ENCODE measurements around the gene FLOT2. TPM values are rescaled to one million over a fixed set of nuclear protein-coding genes. Genes with fewer than 3 reads are reported as not detected.

FLOT2 gene
- total RNA-seq, 1 experiment from 2014 or later: 118 TPM

DNA sequence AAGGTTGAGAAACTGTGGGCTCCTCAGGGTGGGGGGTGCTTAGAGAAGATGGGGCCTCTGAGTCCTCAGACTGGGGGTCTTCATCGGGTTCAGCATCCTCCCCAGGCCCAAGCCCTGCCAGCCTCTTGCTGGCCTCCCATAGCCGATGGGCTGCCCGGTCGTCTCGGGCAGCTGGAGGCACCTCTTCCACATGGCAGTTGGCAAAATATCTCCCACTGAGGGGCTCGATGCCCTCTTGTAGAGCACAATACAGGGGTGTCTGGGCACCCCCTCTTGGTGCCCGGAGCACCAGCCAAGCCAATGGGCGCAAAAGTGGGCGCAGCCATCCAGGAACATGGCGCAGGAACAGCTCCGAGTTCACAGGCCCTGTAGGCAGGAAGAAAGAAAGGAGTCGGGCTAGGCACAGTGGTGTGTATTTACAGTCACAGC, 1.0 kb upstream of the FLOT2 start:
- peak overlapping the region; percentile 84 for H3K4me2 ChIP-seq
- no peaks in the 10 kb centered on the region for H3K9me3 ChIP-seq (ENCODE audit: insufficient read depth, low read depth)
- TF ChIP-seq, protein P1, sequence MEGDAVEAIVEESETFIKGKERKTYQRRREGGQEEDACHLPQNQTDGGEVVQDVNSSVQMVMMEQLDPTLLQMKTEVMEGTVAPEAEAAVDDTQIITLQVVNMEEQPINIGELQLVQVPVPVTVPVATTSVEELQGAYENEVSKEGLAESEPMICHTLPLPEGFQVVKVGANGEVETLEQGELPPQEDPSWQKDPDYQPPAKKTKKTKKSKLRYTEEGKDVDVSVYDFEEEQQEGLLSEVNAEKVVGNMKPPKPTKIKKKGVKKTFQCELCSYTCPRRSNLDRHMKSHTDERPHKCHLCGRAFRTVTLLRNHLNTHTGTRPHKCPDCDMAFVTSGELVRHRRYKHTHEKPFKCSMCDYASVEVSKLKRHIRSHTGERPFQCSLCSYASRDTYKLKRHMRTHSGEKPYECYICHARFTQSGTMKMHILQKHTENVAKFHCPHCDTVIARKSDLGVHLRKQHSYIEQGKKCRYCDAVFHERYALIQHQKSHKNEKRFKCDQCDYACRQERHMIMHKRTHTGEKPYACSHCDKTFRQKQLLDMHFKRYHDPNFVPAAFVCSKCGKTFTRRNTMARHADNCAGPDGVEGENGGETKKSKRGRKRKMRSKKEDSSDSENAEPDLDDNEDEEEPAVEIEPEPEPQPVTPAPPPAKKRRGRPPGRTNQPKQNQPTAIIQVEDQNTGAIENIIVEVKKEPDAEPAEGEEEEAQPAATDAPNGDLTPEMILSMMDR (conservative IDR thresholded peaks at IDR 0.05): no peak
- no peak for TF ChIP-seq EZH2 (IDR thresholded peaks at IDR 0.05; ENCODE audit: low read depth)
- POLR2A ChIA-PET (ENCODE audit: unreplicated experiment): interaction anchor here (0.6 kb wide), 4 partner anchors 43 to 179 kb away, joined by 3 to 12 read pairs (median 6); partner anchors contain the start of gene RPL23A
- peaks cover 28% of the 10 kb centered on the region for H3K4me1 ChIP-seq (replicated peaks; ENCODE audit: insufficient read depth)
- H3K27me3 ChIP-seq (ENCODE audit: insufficient read depth, low read depth): no peaks in the 10 kb centered on the region
- H3K36me3 ChIP-seq (ENCODE audit: low read depth): no peaks in the 10 kb centered on the region
- no peaks in the 10 kb centered on the region for H4K20me1 ChIP-seq (ENCODE audit: insufficient read depth)
- no TSS peak for BruUV-seq (replicated peaks)
- no peak for DNase-seq
- H3K9me2 ChIP-seq (ENCODE audit: insufficient read depth): no peaks in the 10 kb centered on the region
- no peak overlapping the region; the same call in 1 of the 2 replicates for H3K4me3 ChIP-seq
- H2AFZ ChIP-seq: no peak overlapping the region
- H3K79me2 ChIP-seq (ENCODE audit: low read depth): peaks cover 20% of the 10 kb centered on the region
- intact Hi-C loops (cut with micrococcal nuclease; ENCODE audit: unreplicated experiment): no loop called here
- no peak overlapping the region for H3K27ac ChIP-seq
- CTCF ChIA-PET: interaction anchor here (1.4 kb wide), 1 partner anchor 137 kb away, joined by 3 read pairs; no protein-coding TSS in a partner anchor
- H3F3A ChIP-seq (ENCODE audit: insufficient read depth, low read depth): peaks cover 32% of the 10 kb centered on the region

DNA sequence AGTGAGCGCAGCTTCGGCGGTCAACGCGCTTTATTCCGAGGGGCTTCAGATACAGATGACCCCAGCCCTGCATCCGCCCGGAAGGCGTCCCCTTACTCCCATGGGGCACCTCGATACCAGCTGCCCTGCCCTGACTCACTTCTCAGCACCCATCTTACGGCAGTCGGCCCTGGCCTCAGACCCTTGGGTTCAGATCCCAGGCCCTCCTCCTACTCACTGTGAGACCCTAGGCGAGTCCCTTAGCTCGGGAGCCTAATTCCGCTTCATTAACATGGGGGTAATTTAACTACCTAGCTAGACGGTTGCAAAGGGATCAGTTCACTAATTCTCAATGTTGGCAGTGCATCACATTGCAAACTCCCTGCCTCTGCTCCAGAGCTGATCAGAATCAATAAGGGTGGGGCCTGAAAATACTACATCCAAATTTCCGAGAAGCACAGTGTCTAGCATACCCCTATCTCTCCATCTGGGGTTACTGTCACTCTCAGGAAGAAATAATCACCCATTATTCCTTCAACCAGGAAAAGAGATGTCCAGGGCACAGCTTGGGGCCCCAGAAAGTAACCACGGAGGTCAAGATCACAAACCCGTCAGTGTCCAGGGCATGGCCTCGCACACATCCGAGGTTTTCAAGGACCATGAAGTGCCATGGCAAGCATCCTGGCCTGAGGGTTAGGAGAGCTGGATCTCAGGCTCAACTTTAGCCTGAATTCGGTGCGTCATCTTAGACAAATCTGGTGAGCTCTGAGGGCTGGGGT, 415 bp upstream of the FLOT2 start:
- no peaks in the 10 kb centered on the region for H3K9me2 ChIP-seq (ENCODE audit: insufficient read depth)
- peak overlapping the region; percentile 80 for H3K4me3 ChIP-seq
- peaks cover 28% of the 10 kb centered on the region for H3F3A ChIP-seq (ENCODE audit: insufficient read depth, low read depth)
- DNase-seq: no peak
- H3K9me3 ChIP-seq (ENCODE audit: insufficient read depth, low read depth): no peaks in the 10 kb centered on the region
- peaks cover 20% of the 10 kb centered on the region for H3K79me2 ChIP-seq (ENCODE audit: low read depth)
- no peaks in the 10 kb centered on the region for H3K36me3 ChIP-seq (ENCODE audit: low read depth)
- peaks cover 28% of the 10 kb centered on the region for H3K4me1 ChIP-seq (replicated peaks; ENCODE audit: insufficient read depth)
- ChIA-PET POLR2A (ENCODE audit: unreplicated experiment) (interaction anchor here (0.6 kb wide), 3 partner anchors 42 to 178 kb away, joined by 3 to 12 read pairs (median 11); partner anchors contain the start of gene RPL23A), CTCF (interaction anchor here (1.4 kb wide), 1 partner anchor 136 kb away, joined by 3 read pairs; no protein-coding TSS in a partner anchor)
- H3K4me2 ChIP-seq: peak overlapping the region; percentile 84
- no peak overlapping the region for H3K27ac ChIP-seq
- no peaks in the 10 kb centered on the region for H3K27me3 ChIP-seq (ENCODE audit: insufficient read depth, low read depth)
- TF ChIP-seq, protein P1 (conservative IDR thresholded peaks at IDR 0.05): no peak
- TF ChIP-seq EZH2 (IDR thresholded peaks at IDR 0.05; ENCODE audit: low read depth): no peak
- H2AFZ ChIP-seq: peak overlapping the region; percentile 85
- no TSS peak for BruUV-seq (replicated peaks)
- no peaks in the 10 kb centered on the region for H4K20me1 ChIP-seq (ENCODE audit: insufficient read depth)
- intact Hi-C loops (cut with micrococcal nuclease; ENCODE audit: unreplicated experiment): no loop called here

DNA sequence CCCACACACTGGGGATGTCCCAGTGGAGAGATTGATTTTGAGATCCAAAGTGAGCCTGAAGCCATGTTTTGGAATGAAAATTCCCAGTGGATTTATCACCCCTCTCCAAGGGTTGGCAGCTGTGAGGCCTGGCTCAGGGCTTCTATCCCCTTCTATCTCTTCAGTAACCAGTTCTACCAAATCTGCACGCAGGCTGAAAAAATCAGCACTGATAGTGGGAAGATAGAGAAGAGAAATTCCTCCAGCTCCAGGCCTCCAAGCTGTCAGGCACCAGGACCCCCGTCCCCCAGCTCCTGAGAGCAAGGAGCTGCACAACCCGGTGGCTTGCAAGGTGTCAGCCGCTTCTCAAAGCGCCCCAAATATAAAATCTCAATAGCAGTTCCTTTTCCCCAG, 1.0 kb downstream of the FLOT2 start:
- H2AFZ ChIP-seq: no peak overlapping the region; the same call in 1 of the 2 replicates
- CTCF ChIA-PET: interaction anchor here (0.7 to 1.2 kb wide), 2 partner anchors 17 to 133 kb away, joined by 3 to 5 read pairs; no protein-coding TSS in a partner anchor
- no peaks in the 10 kb centered on the region for H3K9me3 ChIP-seq (ENCODE audit: insufficient read depth, low read depth)
- H3K4me2 ChIP-seq: peak overlapping the region; percentile 84
- no TSS peak for BruUV-seq (replicated peaks)
- H3K79me2 ChIP-seq (ENCODE audit: low read depth): peaks cover 13% of the 10 kb centered on the region
- no peaks in the 10 kb centered on the region for H3K9me2 ChIP-seq (ENCODE audit: insufficient read depth)
- TF ChIP-seq, protein P1 (conservative IDR thresholded peaks at IDR 0.05): no peak
- TF ChIP-seq EZH2 (IDR thresholded peaks at IDR 0.05; ENCODE audit: low read depth): no peak
- H3K27ac ChIP-seq: no peak overlapping the region
- H3K27me3 ChIP-seq (ENCODE audit: insufficient read depth, low read depth): no peaks in the 10 kb centered on the region
- H3F3A ChIP-seq (ENCODE audit: insufficient read depth, low read depth): peaks cover 22% of the 10 kb centered on the region
- peaks cover 21% of the 10 kb centered on the region for H3K4me1 ChIP-seq (replicated peaks; ENCODE audit: insufficient read depth)
- intact Hi-C loops (cut with micrococcal nuclease; ENCODE audit: unreplicated experiment): no loop called here
- POLR2A ChIA-PET (ENCODE audit: unreplicated experiment): interaction anchor here (0.7 kb wide), 1 partner anchor 186 kb away, joined by 7 read pairs; no protein-coding TSS in a partner anchor
- H4K20me1 ChIP-seq (ENCODE audit: insufficient read depth): no peaks in the 10 kb centered on the region
- no peak for DNase-seq
- peak overlapping the region; percentile 80 for H3K4me3 ChIP-seq
- H3K36me3 ChIP-seq (ENCODE audit: low read depth): no peaks in the 10 kb centered on the region

Data from PC-9 (cell line).